AG09319 (cell line): Measurements from ENCODE around the gene FHL2.

ENCODE experiments used
- DNase-seq: peaks from one replicate; pipeline ENCODE4 v3.0.0-alpha.2; 2010; ENCODE audit warnings: low read depth; ENCODE audit errors: extremely low read depth
- CTCF ChIP-seq: IDR thresholded peaks from 2 replicates; pipeline ENCODE4 v1.5.1; 2011; ENCODE audit warnings: low read depth, mild to moderate bottlenecking, inconsistent platforms, low read length, moderate library complexity

Gene FHL2

GRCh38 chr2:105335469-105335868 lies 63.4 kb downstream of the FHL2 start:
- TF ChIP-seq CTCF: no peak
- DNase-seq: no peak

GRCh38 chr2:105334211-105334610 lies 64.6 kb downstream of the FHL2 start:
- no peak for DNase-seq
- no peak for TF ChIP-seq CTCF

GRCh38 chr2:105330681-105331375 lies 68.0 kb downstream of the FHL2 start:
- TF ChIP-seq CTCF: no peak
- DNase-seq: no peak

- TF ChIP-seq CTCF: no peak
- no peak for DNase-seq
Observed at GRCh38 chr2:105329561-105330495, 69.0 kb downstream of the FHL2 start, which contains the start of gene TGFBRAP1. Gene TGFBRAP1, minus strand, starts transcription at chr2:105329735. Its CDS starts 21,434 bp downstream, at chr2:105308301.

GRCh38 chr2:105329197-105329554 lies 69.7 kb downstream of the FHL2 start:
- no peak for DNase-seq
- TF ChIP-seq CTCF: no peak

- TF ChIP-seq CTCF: no peak
- DNase-seq: no peak
Observed at GRCh38 chr2:105328281-105329196, 70.3 kb downstream of the FHL2 start.
